Measurements from ENCODE around the gene SNAI3. TPM values are rescaled to one million over a fixed set of nuclear protein-coding genes. Genes with fewer than 3 reads are reported as not detected.

The SNAI3 gene
- total and polyA plus RNA-seq, 8 donors, result 0.19 to 1.9 (median 0.72) TPM

- Histone ChIP-seq H3K27me3 (no peaks in the 10 kb centered on the region), H3K4me1 (no peaks in the 10 kb centered on the region), H3K9me3 (no peaks in the 10 kb centered on the region), H3K4me3 (no peak overlapping the region), H3K27ac (no peak overlapping the region), H3K36me3 (peaks cover 3 to 29% (median 4%) of the 10 kb centered on the region in 3 donors)
- ATAC-seq, result no peak
- TF ChIP-seq, protein P1, sequence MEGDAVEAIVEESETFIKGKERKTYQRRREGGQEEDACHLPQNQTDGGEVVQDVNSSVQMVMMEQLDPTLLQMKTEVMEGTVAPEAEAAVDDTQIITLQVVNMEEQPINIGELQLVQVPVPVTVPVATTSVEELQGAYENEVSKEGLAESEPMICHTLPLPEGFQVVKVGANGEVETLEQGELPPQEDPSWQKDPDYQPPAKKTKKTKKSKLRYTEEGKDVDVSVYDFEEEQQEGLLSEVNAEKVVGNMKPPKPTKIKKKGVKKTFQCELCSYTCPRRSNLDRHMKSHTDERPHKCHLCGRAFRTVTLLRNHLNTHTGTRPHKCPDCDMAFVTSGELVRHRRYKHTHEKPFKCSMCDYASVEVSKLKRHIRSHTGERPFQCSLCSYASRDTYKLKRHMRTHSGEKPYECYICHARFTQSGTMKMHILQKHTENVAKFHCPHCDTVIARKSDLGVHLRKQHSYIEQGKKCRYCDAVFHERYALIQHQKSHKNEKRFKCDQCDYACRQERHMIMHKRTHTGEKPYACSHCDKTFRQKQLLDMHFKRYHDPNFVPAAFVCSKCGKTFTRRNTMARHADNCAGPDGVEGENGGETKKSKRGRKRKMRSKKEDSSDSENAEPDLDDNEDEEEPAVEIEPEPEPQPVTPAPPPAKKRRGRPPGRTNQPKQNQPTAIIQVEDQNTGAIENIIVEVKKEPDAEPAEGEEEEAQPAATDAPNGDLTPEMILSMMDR (IDR thresholded peaks at IDR 0.05), result no peak
- FAIRE-seq, result no peak
- DNase-seq, result peak in 1 of 6 donors; percentile 69
- 88 to 90% methylated on average over 29 to 30 of the region's 30 CpGs for WGBS, 2 donors
- intact Hi-C loops (cut with DNase I), result no loop called here
These were observed 54.3 kb downstream of the SNAI3 start for GRCh38 chr16:88631920-88632586.

- Histone ChIP-seq H3K4me3 (no peak overlapping the region), H3K36me3 (peaks cover 3 to 29% (median 4%) of the 10 kb centered on the region in 3 donors), H3K9me3 (no peaks in the 10 kb centered on the region), H3K27ac (no peak overlapping the region), H3K27me3 (no peaks in the 10 kb centered on the region), H3K4me1 (no peaks in the 10 kb centered on the region)
- intact Hi-C loops (cut with DNase I), result no loop called here
- TF ChIP-seq, protein P1 (IDR thresholded peaks at IDR 0.05), result no peak
- WGBS, 2 donors, result 81 to 83% methylated on average over 16 of the region's 16 CpGs
- DNase-seq (no peak), FAIRE-seq (no peak), ATAC-seq (no peak)
These were observed 54.9 kb downstream of the SNAI3 start for GRCh38 chr16:88631384-88631783.

DNA sequence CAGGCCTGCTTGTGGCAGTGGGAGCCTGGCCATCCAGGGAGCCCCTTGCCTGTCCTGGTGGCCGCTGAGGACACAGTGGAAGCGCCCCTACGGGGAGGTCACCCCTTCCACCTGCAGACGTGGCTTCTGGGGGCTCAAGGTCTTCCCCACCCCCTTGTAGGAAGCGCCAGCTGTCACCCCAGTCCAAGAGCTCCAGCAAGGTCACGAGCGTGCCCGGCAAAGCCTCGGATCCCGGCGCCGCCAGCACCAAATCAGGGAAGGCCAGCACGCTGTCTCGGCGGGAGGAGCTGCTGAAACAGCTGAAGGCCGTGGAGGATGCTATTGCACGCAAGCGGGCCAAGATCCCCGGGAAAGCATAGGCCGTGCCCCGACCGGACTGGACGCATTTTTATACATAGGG lies 55.4 kb downstream of the SNAI3 start:
- Histone ChIP-seq H3K27ac (no peak overlapping the region), H3K4me3 (no peak overlapping the region), H3K27me3 (no peaks in the 10 kb centered on the region), H3K9me3 (no peaks in the 10 kb centered on the region), H3K36me3 (peaks cover 3 to 29% (median 4%) of the 10 kb centered on the region in 3 donors), H3K4me1 (no peaks in the 10 kb centered on the region)
- no peak for DNase-seq
- WGBS, 2 donors, result 93% methylated on average over 23 of the region's 23 CpGs
- ATAC-seq, result no peak
- no peak for FAIRE-seq
- TF ChIP-seq, protein P1 (IDR thresholded peaks at IDR 0.05), result no peak
- intact Hi-C loops (cut with DNase I), result no loop called here

DNA sequence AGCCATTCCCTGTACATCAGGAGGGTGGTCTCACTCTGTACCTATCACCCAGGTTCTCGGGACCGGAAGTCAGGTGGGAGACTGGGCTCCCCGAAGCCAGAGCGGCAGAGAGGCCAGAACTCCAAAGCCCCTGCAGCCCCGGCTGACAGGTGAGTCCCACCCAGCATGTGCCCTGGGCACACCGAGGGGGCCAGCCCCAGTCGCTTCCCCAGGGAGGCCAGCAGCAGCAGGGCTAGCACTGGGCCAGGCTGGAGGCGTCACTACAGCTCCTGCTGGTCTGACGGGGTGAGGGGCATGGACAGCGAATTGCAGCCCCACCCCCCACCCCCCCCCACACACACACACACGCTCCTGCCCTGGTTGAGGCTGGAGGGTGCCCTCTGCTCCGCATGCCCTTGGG lies 55.9 kb downstream of the SNAI3 start:
- Histone ChIP-seq H3K27me3 (no peaks in the 10 kb centered on the region), H3K4me3 (no peak overlapping the region), H3K27ac (no peak overlapping the region), H3K4me1 (no peaks in the 10 kb centered on the region), H3K9me3 (no peaks in the 10 kb centered on the region), H3K36me3 (peaks cover 3 to 33% (median 4%) of the 10 kb centered on the region in 3 donors)
- TF ChIP-seq, protein P1 (IDR thresholded peaks at IDR 0.05), result no peak
- FAIRE-seq, result no peak
- ATAC-seq, result no peak
- 84 to 91% methylated on average over 11 to 12 of the region's 12 CpGs for WGBS, 2 donors
- peak in 1 of 6 donors; percentile 76 for DNase-seq
- intact Hi-C loops (cut with DNase I), result no loop called here

GRCh38 chr16:88629835-88630234 lies 56.5 kb downstream of the SNAI3 start:
- H3K4me1 ChIP-seq, result no peaks in the 10 kb centered on the region
- intact Hi-C loops (cut with DNase I), result no loop called here
- TF ChIP-seq, protein P1 (IDR thresholded peaks at IDR 0.05), result no peak
- no peaks in the 10 kb centered on the region for H3K9me3 ChIP-seq
- no peak for FAIRE-seq
- peaks cover 3 to 37% (median 4%) of the 10 kb centered on the region in 3 donors for H3K36me3 ChIP-seq
- 83 to 85% methylated on average over 9 of the region's 9 CpGs for WGBS, 2 donors
- no peaks in the 10 kb centered on the region for H3K27me3 ChIP-seq
- no peak for ATAC-seq
- H3K27ac ChIP-seq, result no peak overlapping the region
- DNase-seq, result no peak
- H3K4me3 ChIP-seq, result no peak overlapping the region
